K562 (cell line): Measurements from ENCODE around the gene NOP10. TPM values are rescaled to one million over a fixed set of nuclear protein-coding genes. Genes with fewer than 3 reads are reported as not detected.

Experiments
- ATAC-seq: fragments of 200-7000 bp; cut with Tn5 transposase; 3 replicates; pipeline ENCODE4 v1.9.1; 2020; ENCODE audit warnings: moderate library complexity
- BruUV-seq: library from RNA; stranded (reverse); fragments of 400-500 nt; replicated peaks from 2 replicates; lab custom pipeline; 2021; lab: Mats Ljungman, UMichigan
- CTCF ChIA-PET: fragments of 300-600 bp; formaldehyde crosslinking; extraction: SDS; loops from one replicate; lab custom pipeline; 2021; ENCODE audit warnings: low intra/inter-chr PET ratio; lab: Yijun Ruan, JAX
- POLR2A ChIA-PET: fragments of 300-600, 350-650 bp; sonication (Branson Sonifier 250); formaldehyde crosslinking; extraction: SDS; loops from one replicate; lab custom pipeline; 2021; ENCODE audit warnings: antibody characterized with exemption, inconsistent platforms; lab: Yijun Ruan, JAX
- DNase-seq, 4 experiments: peaks; one replicate each; pipeline versions ENCODE4 v3.0.0 to v3.0.0-alpha.2; 2011 to 2018; ENCODE audit warnings: low spot score in 3 of 4, mixed read lengths in 3 of 4; ENCODE audit errors: extremely low read depth in 1 of 4
- FAIRE-seq: peaks from 2 replicates; lab custom pipeline; 2011; peaks lifted over from hg19 to GRCh38; lab: Jason Lieb, UNC
- H2AFZ ChIP-seq: 2 replicates; pipeline ENCODE4 v1.6.0; 2011; ENCODE audit warnings: low read depth, low read length, control low read depth, inconsistent platforms
- H3K27ac ChIP-seq: fragments of 200-600 bp; 3 replicates; pipeline ENCODE4 v1.8.0; 2011; ENCODE audit warnings: low read depth, mild to moderate bottlenecking, control low read depth, inconsistent platforms, low read length, moderate library complexity, mixed read lengths; ENCODE audit errors: extremely low read depth
- H3K27me3 ChIP-seq, 2 experiments: fragments of 300-600 bp in 1 of 2; 2 replicates in 1 of 2; 3 replicates in 1 of 2; pipeline versions ENCODE4 v1.6.0 to v1.8.0; 2011; ENCODE audit warnings: inconsistent platforms in 2 of 2, low read length in 2 of 2, mild to moderate bottlenecking in 1 of 2, mixed read lengths in 1 of 2, moderate library complexity in 1 of 2; ENCODE audit not compliant: control insufficient read depth in 2 of 2, insufficient read depth in 2 of 2
- H3K36me3 ChIP-seq: fragments of 300-600 bp; 3 replicates; pipeline ENCODE4 v1.8.0; 2011; ENCODE audit warnings: mild to moderate bottlenecking, low read length, inconsistent platforms; ENCODE audit not compliant: control insufficient read depth, insufficient read depth
- H3K4me1 ChIP-seq, 2 experiments: fragments of 200-600 bp in 1 of 2; replicated peaks in 1 of 2; 2 replicates in 1 of 2; 3 replicates in 1 of 2; pipeline versions ENCODE4 v1.5.1 to v1.8.0; 2011; ENCODE audit warnings: inconsistent platforms in 2 of 2, low read length in 2 of 2, mild to moderate bottlenecking in 1 of 2, mixed read lengths in 1 of 2, moderate library complexity in 1 of 2; ENCODE audit not compliant: control insufficient read depth in 2 of 2, insufficient read depth in 2 of 2
- H3K4me2 ChIP-seq: 2 replicates; pipeline ENCODE4 v1.6.1; 2011; ENCODE audit warnings: low read length, control low read depth, inconsistent platforms, mixed read lengths; ENCODE audit not compliant: insufficient read depth
- H3K4me3 ChIP-seq: fragments of 200-600 bp; sonication (generic), shearing (Covaris generic); 2 replicates; pipeline ENCODE4 v1.5.1; 2016; ENCODE audit warnings: control low read depth, inconsistent platforms
- H3K79me2 ChIP-seq: fragments of 200-600 bp; 3 replicates; pipeline ENCODE4 v1.8.0; 2011; ENCODE audit warnings: low read length, inconsistent platforms; ENCODE audit not compliant: control insufficient read depth, insufficient read depth
- H3K9ac ChIP-seq, 2 experiments: 2 replicates each; pipeline versions ENCODE4 v1.6.0 to v1.6.1; 2011; ENCODE audit warnings: low read depth in 2 of 2, low read length in 2 of 2, control low read depth in 1 of 2, inconsistent platforms in 1 of 2, mild to moderate bottlenecking in 1 of 2, mixed read lengths in 1 of 2; ENCODE audit not compliant: insufficient read depth in 1 of 2
- H3K9me1 ChIP-seq: one replicate; pipeline ENCODE4 v1.6.0; 2011; ENCODE audit warnings: inconsistent platforms, mild to moderate bottlenecking, low read length, moderate library complexity; ENCODE audit not compliant: control insufficient read depth, insufficient read depth
- H3K9me3 ChIP-seq: replicated peaks from 2 replicates; pipeline ENCODE4 v1.5.1; 2011; ENCODE audit warnings: low read depth, low read length, inconsistent platforms; ENCODE audit not compliant: control insufficient read depth, insufficient read depth
- H4K20me1 ChIP-seq: replicated peaks from 2 replicates; pipeline ENCODE4 v1.6.1; 2011; ENCODE audit warnings: low read length, inconsistent platforms, mixed read lengths; ENCODE audit not compliant: control insufficient read depth, insufficient read depth
- BACH1 ChIP-seq: fragments of 200-800 bp; sonication (Bioruptor generic); IDR thresholded peaks from 2 replicates; pipeline ENCODE4 v1.6.1; 2016; ENCODE audit warnings: missing genetic modification characterization, missing compliant biosample characterization
- E2F8 ChIP-seq: fragments of 450-650 bp; IDR thresholded peaks from 2 replicates; pipeline ENCODE4 v1.7.1; 2018; ENCODE audit warnings: mild to moderate bottlenecking, low read depth; ENCODE audit not compliant: partially characterized antibody
- ETV5 ChIP-seq: sonication (generic); formaldehyde crosslinking; IDR thresholded peaks from 2 replicates; pipeline ENCODE4 v1.4.0; 2020; ENCODE audit warnings: low read depth, mild to moderate bottlenecking, missing genetic modification reagents
- GTF2F1 ChIP-seq: IDR thresholded peaks from 2 replicates; pipeline ENCODE4 v1.6.1; 2011; ENCODE audit warnings: low read depth, low read length, improper control_type of control experiment
- HNRNPH1 ChIP-seq: fragments of 200-400 bp; formaldehyde crosslinking; optimal IDR thresholded peaks from 2 replicates; pipeline ENCODE3; 2017; ENCODE audit warnings: low read depth, mild to moderate bottlenecking, low read length, moderate library complexity
- KDM2B ChIP-seq: fragments of 250-450 bp; sonication (Bioruptor Pico); IDR thresholded peaks from 2 replicates; pipeline ENCODE4 v1.8.0; 2021; ENCODE audit warnings: mild to moderate bottlenecking, moderate library complexity
- MBD2 ChIP-seq: sonication (generic); IDR thresholded peaks from 2 replicates; pipeline ENCODE4 v1.6.1; 2016; ENCODE audit warnings: low read depth, borderline replicate concordance
- MCM7 ChIP-seq, 2 experiments: fragments of 450-650 bp; IDR thresholded peaks; 2 replicates each; pipeline ENCODE4 v1.6.1; 2016 to 2018
- NFXL1 ChIP-seq: fragments of 450-650 bp; formaldehyde crosslinking; IDR thresholded peaks from 2 replicates; pipeline ENCODE4 v1.4.0; 2021; ENCODE audit warnings: mild to moderate bottlenecking
- PHF8 ChIP-seq: fragments of 200-600 bp; sonication (generic); IDR thresholded peaks from 2 replicates; pipeline ENCODE4 v1.6.1; 2012; ENCODE audit warnings: mixed run types, mild to moderate bottlenecking, inconsistent platforms, low read length, moderate library complexity, borderline replicate concordance
- POLR2G ChIP-seq: fragments of 200-400 bp; formaldehyde crosslinking; IDR thresholded peaks from 2 replicates; pipeline ENCODE4 v1.6.1; 2017; ENCODE audit warnings: low read depth, mild to moderate bottlenecking, antibody characterized with exemption, low read length, moderate library complexity
- SMAD2 ChIP-seq: fragments of 150-350 bp; IDR thresholded peaks from 2 replicates; pipeline ENCODE4 v1.6.1; 2014; ENCODE audit warnings: low read depth, mild to moderate bottlenecking, low read length
- TSHZ1 ChIP-seq: fragments of 250-450 bp; sonication (Bioruptor Pico); IDR thresholded peaks from 2 replicates; pipeline ENCODE4 v1.4.0; 2020; ENCODE audit warnings: mild to moderate bottlenecking, moderate library complexity
- U2AF1 ChIP-seq: fragments of 200-400 bp; formaldehyde crosslinking; optimal IDR thresholded peaks from 2 replicates; pipeline ENCODE3; 2017; ENCODE audit warnings: mild to moderate bottlenecking, low read depth, low read length, moderate library complexity
- ZFP30 ChIP-seq: fragments of 250-450 bp; sonication (Bioruptor Pico); IDR thresholded peaks from 2 replicates; pipeline ENCODE4 v1.8.0; 2022; ENCODE audit warnings: moderate library complexity, mild to moderate bottlenecking, inconsistent platforms, borderline replicate concordance
- ZFPM2 ChIP-seq: fragments of 250-450 bp; sonication (Bioruptor Pico); IDR thresholded peaks from 2 replicates; pipeline ENCODE4 v1.5.1; 2022; ENCODE audit warnings: mild to moderate bottlenecking
- ZNF174 ChIP-seq: fragments of 250-450 bp; sonication (Bioruptor Pico); IDR thresholded peaks from 2 replicates; pipeline ENCODE4 v1.4.0; 2020; ENCODE audit warnings: mild to moderate bottlenecking
- ZNF57 ChIP-seq: fragments of 450-650 bp; formaldehyde crosslinking; IDR thresholded peaks from 2 replicates; pipeline ENCODE4 v1.4.0; 2020; ENCODE audit warnings: mild to moderate bottlenecking, moderate library complexity
- WGBS: fragments of 100-300 bp; shearing (Covaris generic); methylation state at CpG from one replicate; pipeline ENCODE4 v1.1.6; 2016; ENCODE audit warnings: low coverage, mixed read lengths; ENCODE audit not compliant: insufficient coverage; ENCODE audit errors: missing lambda C conversion rate; 5-methylcytosine and 5-hydroxymethylcytosine counted together
- in situ Hi-C: fragments of 300-500 bp; cut with MboI; formaldehyde crosslinking; loops from 4 replicates; pipeline ENCODE4 v1.15.0; 2018; ENCODE audit warnings: inconsistent platforms, mixed read lengths
- intact Hi-C: fragments of 100-400 bp; cut with micrococcal nuclease; formaldehyde crosslinking; loops from 2 replicates; pipeline ENCODE4 v1.14.2; 2022
- polyA plus RNA-seq, 8 experiments: library from polyadenylated mRNA; depleted of rRNA in 4 of 8; stranded (reverse) in 5 of 8; unstranded in 3 of 8; fragments of >200 nt; fragmentation: Nextera tagmentation in 2 of 8; fragmentation: Illumina TruSeq in 1 of 8; extraction: Ambion mirVana in 2 of 8; extraction: Trizol in 1 of 8; gene quantifications; 2 replicates each; pipeline versions ENCODE4 v1.2.1 to v1.2.3, GENCODE V29; 2011 to 2014; ENCODE audit warnings: inconsistent platforms in 1 of 8, missing spikeins in 1 of 8
- total RNA-seq, 7 experiments: library from RNA; depleted of rRNA in 6 of 7; stranded (reverse); fragments of >200 nt in 6 of 7; fragmentation: Illumina TruSeq in 2 of 7; extraction: Trizol in 2 of 7; gene quantifications; 2 replicates each; pipeline versions ENCODE4 v1.2.1 to v1.2.3, GENCODE V29; 2011 to 2021; ENCODE audit warnings: low replicate concordance in 1 of 7

NOP10 gene
- total and polyA plus RNA-seq, 9 of the 15 experiments (the other 6 are each of a cell fraction or from before 2014, with no cell fraction given): 250 to 1,663 (median 449) TPM

- TF ChIP-seq NFXL1 (CRISPR knock-in tag): no peak
- TF ChIP-seq BACH1 (tag): no peak
- no peak for TF ChIP-seq GTF2F1
- TF ChIP-seq ZNF174 (CRISPR knock-in tag): no peak
- TF ChIP-seq SMAD2: no peak
- TF ChIP-seq POLR2G: no peak
- no peak for TF ChIP-seq ETV5
- no peak for TF ChIP-seq HNRNPH1
Measured at GRCh38 chr15:34374816-34375215, 31.9 kb upstream of the NOP10 start (continued).

GRCh38 chr15:34373951-34374350 lies 31.0 kb upstream of the NOP10 start:
- WGBS: 23% methylated on average over 8 of the region's 8 CpGs
- BruUV-seq: no TSS peak
- Histone ChIP-seq H2AFZ (no peak overlapping the region), H3K9me3 (no peaks in the 10 kb centered on the region), H3K9ac (0 out of 4 replicates have a peak overlapping the region, but pooled peaks of 1 of the 2 experiments have one; percentile 2), H3K27ac (no peak overlapping the region), H4K20me1 (no peaks in the 10 kb centered on the region), H3K27me3 (peaks cover 0 to 7% of the 10 kb centered on the region in 2 experiments; a peak in 1 of 5 replicates), H3K79me2 (no peaks in the 10 kb centered on the region), H3K4me2 (no peak overlapping the region), H3K36me3 (no peaks in the 10 kb centered on the region), H3K9me1 (no peaks in the 10 kb centered on the region), H3K4me3 (no peak overlapping the region), H3K4me1 (no peaks in the 10 kb centered on the region)
- intact Hi-C loops (no loop called here), in situ Hi-C loops (no loop called here)
- POLR2A ChIA-PET: no interaction called here
- FAIRE-seq: no peak
- ATAC-seq: no peak
- no peak for DNase-seq
- CTCF ChIA-PET: no interaction called here
- no peak for TF ChIP-seq E2F8
- no peak for TF ChIP-seq TSHZ1 (CRISPR knock-in tag)
- no peak for TF ChIP-seq ZNF57 (CRISPR knock-in tag)
- TF ChIP-seq KDM2B (CRISPR knock-in tag): no peak
- TF ChIP-seq U2AF1: no peak
- no peak for TF ChIP-seq ZFP30
- TF ChIP-seq MCM7 (IDR thresholded peaks at IDR 0.05): no peak
- TF ChIP-seq PHF8: no peak
- TF ChIP-seq MBD2: no peak
- TF ChIP-seq ZFPM2 (CRISPR knock-in tag): no peak
